Nephron progenitor cell (in vitro differentiated cells): ENCODE results near the gene KLRK1.
"Not testable (repeated sequence)": the region's sequence is repeated elsewhere in the genome, so short reads cannot be mapped to it uniquely, and the experiment has no call there.

Experiments
- DNase-seq: peaks from one replicate; pipeline ENCODE4 v3.0.0; 2021
- H3K27ac Mint-ChIP-seq: 2 replicates; pipeline ENCODE4 v1.8.0; 2021; ENCODE audit warnings: mild to moderate bottlenecking, moderate library complexity, mixed read lengths
- H3K27me3 Mint-ChIP-seq: 2 replicates; pipeline ENCODE4 v1.8.0; 2021; ENCODE audit warnings: mild to moderate bottlenecking, low read depth, mixed read lengths; ENCODE audit not compliant: poor library complexity
- H3K36me3 Mint-ChIP-seq: 2 replicates; pipeline ENCODE4 v1.8.0; 2021; ENCODE audit warnings: low read depth, mixed read lengths
- H3K4me1 Mint-ChIP-seq: 2 replicates; pipeline ENCODE4 v1.8.0; 2021; ENCODE audit warnings: mixed read lengths
- H3K4me3 Mint-ChIP-seq: 2 replicates; pipeline ENCODE4 v1.8.0; 2021; ENCODE audit warnings: mild to moderate bottlenecking, moderate library complexity, mixed read lengths
- H3K9me3 Mint-ChIP-seq: 2 replicates; pipeline ENCODE4 v1.8.0; 2021; ENCODE audit warnings: mild to moderate bottlenecking, moderate library complexity, mixed read lengths
- TF ChIP-seq, protein P1 (sequence below): fragments of 200-600 bp; sonication (generic); IDR thresholded peaks from 2 replicates; pipeline ENCODE4 v1.5.0; 2021; ENCODE audit warnings: antibody characterized with exemption

Gene KLRK1

DNA sequence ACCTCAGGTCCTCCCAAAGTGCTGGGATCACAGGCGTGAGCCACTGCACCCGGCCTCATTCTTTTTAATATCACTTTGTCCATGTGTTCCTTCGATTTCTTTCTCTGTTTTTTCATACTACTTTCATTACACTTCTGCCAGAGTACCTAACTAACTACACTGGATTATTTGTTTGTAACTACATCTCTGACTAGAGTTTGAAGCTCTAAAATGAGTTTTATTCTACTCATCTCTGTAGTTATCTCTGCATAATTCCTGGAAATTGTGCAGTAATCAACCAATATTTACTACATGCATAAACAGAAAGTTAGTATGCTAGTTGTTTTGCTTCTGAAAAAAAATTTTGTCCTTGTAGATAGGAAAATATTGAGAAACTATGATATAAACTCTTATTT lies 15.2 kb downstream of the KLRK1 start:
- H3K36me3 Mint-ChIP-seq: peaks cover 5% of the 10 kb centered on the region
- H3K27me3 Mint-ChIP-seq: peaks cover 2% of the 10 kb centered on the region
- peak overlapping the region; percentile 15 for H3K27ac Mint-ChIP-seq
- peaks cover 35% of the 10 kb centered on the region for H3K4me1 Mint-ChIP-seq
- TF ChIP-seq, protein P1, sequence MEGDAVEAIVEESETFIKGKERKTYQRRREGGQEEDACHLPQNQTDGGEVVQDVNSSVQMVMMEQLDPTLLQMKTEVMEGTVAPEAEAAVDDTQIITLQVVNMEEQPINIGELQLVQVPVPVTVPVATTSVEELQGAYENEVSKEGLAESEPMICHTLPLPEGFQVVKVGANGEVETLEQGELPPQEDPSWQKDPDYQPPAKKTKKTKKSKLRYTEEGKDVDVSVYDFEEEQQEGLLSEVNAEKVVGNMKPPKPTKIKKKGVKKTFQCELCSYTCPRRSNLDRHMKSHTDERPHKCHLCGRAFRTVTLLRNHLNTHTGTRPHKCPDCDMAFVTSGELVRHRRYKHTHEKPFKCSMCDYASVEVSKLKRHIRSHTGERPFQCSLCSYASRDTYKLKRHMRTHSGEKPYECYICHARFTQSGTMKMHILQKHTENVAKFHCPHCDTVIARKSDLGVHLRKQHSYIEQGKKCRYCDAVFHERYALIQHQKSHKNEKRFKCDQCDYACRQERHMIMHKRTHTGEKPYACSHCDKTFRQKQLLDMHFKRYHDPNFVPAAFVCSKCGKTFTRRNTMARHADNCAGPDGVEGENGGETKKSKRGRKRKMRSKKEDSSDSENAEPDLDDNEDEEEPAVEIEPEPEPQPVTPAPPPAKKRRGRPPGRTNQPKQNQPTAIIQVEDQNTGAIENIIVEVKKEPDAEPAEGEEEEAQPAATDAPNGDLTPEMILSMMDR: no peak
- H3K4me3 Mint-ChIP-seq: no peak overlapping the region
- peaks cover 15% of the 10 kb centered on the region for H3K9me3 Mint-ChIP-seq
- DNase-seq: no peak

DNA sequence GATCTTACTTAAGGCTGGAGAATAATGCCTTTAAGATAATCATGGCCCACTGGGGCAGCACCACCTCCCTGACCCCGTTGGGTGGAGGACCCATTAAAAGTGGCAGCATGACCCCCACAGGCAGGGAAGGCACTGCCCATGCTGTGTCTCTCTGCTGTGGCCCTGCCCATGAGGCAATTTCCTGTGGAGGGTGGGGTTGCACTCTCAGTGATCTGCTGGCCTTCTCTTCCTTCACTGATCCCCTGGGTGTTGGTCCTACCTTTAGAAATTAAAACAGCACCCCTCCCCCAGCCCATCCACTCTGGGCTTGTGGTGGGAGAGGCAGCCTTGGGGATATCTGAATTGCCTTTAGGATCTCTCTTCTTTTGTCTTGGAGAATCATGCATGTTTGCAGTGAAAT lies 17.3 kb downstream of the KLRK1 start:
- no peak for DNase-seq
- H3K27ac Mint-ChIP-seq: no peak overlapping the region
- H3K4me1 Mint-ChIP-seq: peaks cover 51% of the 10 kb centered on the region
- peaks cover 5% of the 10 kb centered on the region for H3K27me3 Mint-ChIP-seq
- TF ChIP-seq, protein P1: no peak
- H3K36me3 Mint-ChIP-seq: peaks cover 15% of the 10 kb centered on the region
- peaks cover 29% of the 10 kb centered on the region for H3K9me3 Mint-ChIP-seq
- no peak overlapping the region for H3K4me3 Mint-ChIP-seq

DNA sequence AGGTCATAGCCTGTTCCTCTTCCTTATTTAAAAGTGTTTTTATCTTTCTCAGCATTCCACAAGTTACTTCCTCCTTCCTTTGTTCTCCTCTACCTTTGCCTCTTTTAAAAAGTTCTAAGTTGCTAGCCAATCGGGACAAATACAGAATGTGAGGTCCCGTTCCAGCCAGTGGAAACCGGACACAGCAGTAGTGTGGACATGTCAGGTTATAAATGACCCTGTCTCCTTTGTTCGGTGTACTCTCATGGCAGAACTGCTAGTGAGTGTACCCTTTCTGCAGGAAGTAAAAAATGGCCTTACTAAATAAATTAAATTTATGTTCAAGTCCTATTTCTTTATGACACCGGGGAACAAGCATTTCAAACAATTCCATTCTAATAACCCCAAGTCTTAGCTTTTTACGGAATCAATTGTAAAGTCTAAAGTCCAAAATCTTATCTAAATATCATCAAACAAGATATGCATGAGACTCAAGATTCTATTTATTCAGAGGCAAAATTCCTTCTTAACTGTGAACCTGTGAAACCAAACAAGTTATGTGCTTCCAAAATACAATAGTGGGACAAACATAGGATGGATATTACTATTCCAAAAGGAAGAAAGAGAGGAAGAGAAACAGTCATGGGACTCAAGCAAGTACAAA lies 17.8 kb downstream of the KLRK1 start:
- peaks cover 52% of the 10 kb centered on the region for H3K4me1 Mint-ChIP-seq
- not testable (repeated sequence) for DNase-seq, H3K27me3 Mint-ChIP-seq, H3K4me3 Mint-ChIP-seq
- H3K36me3 Mint-ChIP-seq: peaks cover 15% of the 10 kb centered on the region
- peak overlapping the region; percentile 41 for H3K27ac Mint-ChIP-seq
- peaks cover 30% of the 10 kb centered on the region for H3K9me3 Mint-ChIP-seq

DNA sequence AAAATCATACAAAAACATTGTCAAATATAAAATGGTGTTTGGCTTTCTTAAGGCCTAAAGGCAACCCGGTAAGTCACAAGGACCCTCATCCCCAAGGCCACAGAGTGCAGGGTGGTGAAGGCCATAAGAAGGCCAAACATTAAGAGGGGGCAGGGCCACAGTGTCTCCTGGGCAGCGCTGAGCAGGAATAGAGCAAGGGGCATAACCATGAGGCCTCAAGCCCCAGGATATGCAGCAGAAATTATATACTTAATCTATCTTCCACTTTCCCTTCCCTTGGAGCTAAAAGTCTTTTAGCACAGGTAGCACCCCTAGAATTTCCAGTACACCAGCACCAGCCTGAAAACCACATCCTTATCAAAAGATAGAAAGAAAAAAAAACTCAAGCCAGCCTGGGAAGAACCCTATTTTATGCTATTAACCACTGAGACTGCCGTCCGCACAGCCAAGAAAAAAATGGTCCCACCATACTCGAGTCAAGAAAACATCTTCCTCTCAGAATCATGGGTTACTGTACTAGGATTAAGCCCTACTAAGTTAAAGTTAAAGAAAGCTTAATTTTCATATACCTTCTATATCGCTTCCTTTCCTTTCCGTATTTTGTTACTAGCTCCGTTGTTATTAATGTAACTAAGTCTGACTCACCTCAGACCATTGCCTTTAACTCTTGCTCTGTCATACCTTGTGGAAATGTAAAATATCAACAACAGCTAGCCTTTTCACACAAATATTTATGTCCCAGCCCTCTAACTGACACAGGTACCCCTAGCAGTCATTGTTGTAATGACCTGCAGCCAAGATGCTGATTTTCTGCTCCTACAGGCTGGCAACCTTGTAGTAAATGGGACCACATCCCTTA lies 20.1 kb downstream of the KLRK1 start:
- Mint-ChIP-seq H3K27me3 (peaks cover 5% of the 10 kb centered on the region), H3K4me1 (peaks cover 52% of the 10 kb centered on the region), H3K4me3 (no peak overlapping the region), H3K27ac (peak overlapping the region; percentile 40), H3K9me3 (peaks cover 26% of the 10 kb centered on the region), H3K36me3 (peaks cover 10% of the 10 kb centered on the region)
- TF ChIP-seq, protein P1: no peak
- DNase-seq: no peak

DNA sequence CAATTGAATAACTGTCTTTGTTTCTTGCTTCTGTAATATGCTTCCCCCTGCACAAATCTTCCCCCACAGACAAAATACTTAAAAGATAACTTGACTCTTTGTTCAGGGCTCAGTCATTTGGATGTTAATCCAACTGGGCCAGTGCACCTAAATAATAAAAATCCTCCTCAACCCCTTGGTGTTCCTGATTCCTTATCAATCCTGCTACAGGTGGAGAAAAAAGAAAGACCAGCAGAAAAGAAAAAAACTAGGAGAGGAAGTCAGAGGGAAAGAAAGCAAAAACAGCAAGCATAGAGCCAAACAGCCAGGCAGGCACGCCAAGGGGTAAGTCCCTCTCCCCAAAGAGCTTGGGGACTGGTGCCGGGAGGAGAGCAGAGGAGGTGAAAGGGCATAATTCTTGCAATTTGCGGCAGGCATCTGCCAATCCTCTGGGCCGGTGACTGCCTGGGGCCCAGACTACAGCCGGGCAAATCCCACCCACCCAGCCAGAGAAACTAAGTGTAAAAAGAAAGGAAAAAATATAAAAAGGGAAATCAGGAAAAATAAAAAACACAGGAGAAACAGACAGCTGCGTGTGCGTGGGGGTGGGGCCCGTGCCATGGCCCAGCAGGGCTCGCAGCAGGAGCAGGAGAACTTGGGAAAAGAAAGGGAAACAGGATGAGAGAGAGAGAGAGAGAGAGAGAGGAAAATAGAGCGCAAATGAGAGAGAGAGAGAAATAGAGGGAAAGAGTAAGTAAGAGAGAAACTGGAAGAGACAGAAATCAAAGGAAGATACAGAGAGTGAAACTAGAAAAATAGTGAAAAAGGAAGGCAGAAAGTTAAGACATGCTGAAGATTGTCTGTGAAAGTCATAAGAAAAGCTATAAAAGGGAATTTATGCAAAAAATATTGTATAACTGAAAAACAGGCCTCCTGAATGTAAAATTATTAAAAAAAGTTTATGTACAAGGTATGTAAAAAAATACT lies 21.4 kb downstream of the KLRK1 start:
- Mint-ChIP-seq H3K27me3 (peaks cover 5% of the 10 kb centered on the region), H3K36me3 (peaks cover 10% of the 10 kb centered on the region), H3K27ac (peak overlapping the region; percentile 90), H3K4me1 (peaks cover 52% of the 10 kb centered on the region), H3K4me3 (no peak overlapping the region), H3K9me3 (peaks cover 26% of the 10 kb centered on the region)
- TF ChIP-seq, protein P1: no peak
- no peak for DNase-seq

DNA sequence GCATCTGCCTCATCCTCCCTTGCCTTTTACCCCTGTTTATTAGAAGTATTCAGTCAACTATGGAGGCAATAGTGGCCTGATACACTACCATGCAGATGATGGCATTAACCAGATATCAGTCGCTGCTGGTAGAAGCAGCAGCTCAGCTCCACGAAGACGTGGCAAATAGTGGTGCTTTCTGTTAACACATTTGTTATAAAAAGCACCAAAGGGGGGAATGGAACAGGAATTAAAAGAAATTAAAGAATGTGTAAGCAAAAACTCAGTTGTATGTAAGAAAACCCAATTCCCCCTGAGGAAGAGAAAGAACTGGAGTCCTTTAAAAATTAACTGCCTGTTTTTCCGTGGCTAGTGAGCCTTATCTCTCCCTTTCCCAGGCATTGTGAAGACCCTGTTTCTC lies 22.1 kb downstream of the KLRK1 start:
- not testable (repeated sequence) for DNase-seq

More for the DNA sequence above, 22.1 kb downstream of the KLRK1 start:
- Mint-ChIP-seq H3K36me3 (peaks cover 10% of the 10 kb centered on the region), H3K27ac (peak overlapping the region; percentile 90), H3K9me3 (peaks cover 26% of the 10 kb centered on the region), H3K4me1 (peaks cover 48% of the 10 kb centered on the region)
- H3K4me3 Mint-ChIP-seq, H3K27me3 Mint-ChIP-seq: not testable (repeated sequence)
